A673 (cell line): ENCODE data around the gene MUS81. TPM values are rescaled to one million over a fixed set of nuclear protein-coding genes. Genes with fewer than 3 reads are reported as not detected.
"Not testable (repeated sequence)": the region's sequence is repeated elsewhere in the genome, so short reads cannot be mapped to it uniquely, and the experiment has no call there.

ENCODE experiments used
- BruUV-seq: library from RNA; stranded (reverse); fragments of 400-500 nt; replicated peaks from 2 replicates; lab custom pipeline; 2021; lab: Mats Ljungman, UMichigan
- CTCF ChIA-PET: fragments of 300-600 bp; sonication (Branson Sonifier 250); formaldehyde crosslinking; loops from one replicate; lab custom pipeline; 2022; ENCODE audit warnings: antibody characterized with exemption; lab: Charles Lee
- POLR2A ChIA-PET: fragments of 300-600 bp; sonication (Branson Sonifier 250); formaldehyde crosslinking; loops from one replicate; lab custom pipeline; 2022; ENCODE audit warnings: antibody characterized with exemption; ENCODE audit not compliant: low non-redundant PET; lab: Charles Lee
- DNase-seq: peaks from one replicate; pipeline ENCODE4 v3.0.0-alpha.2; 2015; ENCODE audit warnings: low spot score
- H3K27ac ChIP-seq: fragments of 200-600 bp; sonication (generic); 2 replicates; pipeline ENCODE4 v1.5.1; 2016; ENCODE audit warnings: mixed run types, low read depth, mild to moderate bottlenecking, mixed read lengths, antibody characterized with exemption, low read length; ENCODE audit not compliant: poor library complexity, severe bottlenecking
- H3K27me3 ChIP-seq: fragments of 200-600 bp; sonication (generic); replicated peaks from 2 replicates; pipeline ENCODE4 v1.6.1; 2017; ENCODE audit warnings: mixed run types, low read depth, mild to moderate bottlenecking, mixed read lengths, antibody characterized with exemption, low read length; ENCODE audit not compliant: insufficient read depth, poor library complexity
- H3K36me3 ChIP-seq: fragments of 200-600 bp; sonication (generic); 2 replicates; pipeline ENCODE4 v1.6.1; 2016; ENCODE audit warnings: mixed run types, mild to moderate bottlenecking, mixed read lengths, antibody characterized with exemption, low read length; ENCODE audit not compliant: insufficient read depth, poor library complexity, severe bottlenecking
- H3K4me1 ChIP-seq: fragments of 200-600 bp; sonication (generic); 2 replicates; pipeline ENCODE4 v1.6.1; 2017; ENCODE audit warnings: mixed run types, mild to moderate bottlenecking, mixed read lengths, antibody characterized with exemption, low read length; ENCODE audit not compliant: insufficient read depth, poor library complexity, severe bottlenecking
- H3K4me3 ChIP-seq: fragments of 200-600 bp; sonication (generic); 2 replicates; pipeline ENCODE4 v1.5.1; 2016; ENCODE audit warnings: low read depth, mixed run types, mild to moderate bottlenecking, mixed read lengths, low read length; ENCODE audit not compliant: poor library complexity, severe bottlenecking
- H3K9me3 ChIP-seq: fragments of 200-600 bp; sonication (generic); 2 replicates; pipeline ENCODE4 v1.6.1; 2016; ENCODE audit warnings: mixed run types, low read depth, mild to moderate bottlenecking, mixed read lengths, antibody characterized with exemption, low read length; ENCODE audit not compliant: poor library complexity, severe bottlenecking
- EZH2 ChIP-seq: fragments of 200-600 bp; sonication (generic); IDR thresholded peaks from 2 replicates; pipeline ENCODE4 v1.6.1; 2017; ENCODE audit warnings: borderline replicate concordance, low read depth, mild to moderate bottlenecking, mixed read lengths, antibody characterized with exemption, low read length; ENCODE audit not compliant: poor library complexity, severe bottlenecking
- intact Hi-C: fragments of 100-400 bp; cut with micrococcal nuclease; formaldehyde crosslinking; loops from one replicate; pipeline ENCODE4 v1.10.0; 2022; ENCODE audit not compliant: unreplicated experiment
- total RNA-seq: library from RNA; stranded (reverse); gene quantifications from 2 replicates; pipeline ENCODE4 v1.2.3, GENCODE V29; 2021
- TF ChIP-seq, protein P1 (sequence below): fragments of 300-800, 200-600 bp; sonication (generic); conservative IDR thresholded peaks from 2 replicates; pipeline ENCODE4 v1.5.1; 2017; ENCODE audit warnings: low read depth, mild to moderate bottlenecking, antibody characterized with exemption, low read length, moderate library complexity, mixed read lengths

The MUS81 gene
- total RNA-seq, 1 experiment from 2014 or later = 77.4 TPM

DNA sequence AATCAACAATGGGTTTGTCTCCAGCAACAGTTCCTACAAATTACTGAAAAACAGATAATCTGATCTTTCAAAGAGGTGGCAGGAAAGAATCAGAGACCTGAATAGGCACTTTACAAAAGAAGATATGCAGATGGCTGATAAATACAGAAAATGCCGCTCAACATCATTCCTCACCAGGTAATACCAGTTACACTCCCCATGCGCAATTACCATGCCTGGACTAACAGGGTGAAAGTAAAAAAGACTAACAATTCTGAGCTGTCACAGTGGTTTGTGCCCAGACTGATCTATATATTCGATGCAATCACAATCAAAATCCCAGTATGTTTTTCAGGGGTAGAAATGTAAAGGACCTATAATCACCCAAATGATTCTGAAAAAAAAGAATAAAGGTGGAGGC lies 16.4 kb upstream of the MUS81 start:
- no peak overlapping the region for H3K27ac ChIP-seq
- POLR2A ChIA-PET = no interaction called here
- no peaks in the 10 kb centered on the region for H3K9me3 ChIP-seq
- CTCF ChIA-PET = interaction anchor here (1.0 kb wide), 1 partner anchor 437 kb away, joined by 6 read pairs; no protein-coding TSS in a partner anchor
- H3K4me1 ChIP-seq = no peaks in the 10 kb centered on the region
- DNase-seq = no peak
- no peaks in the 10 kb centered on the region for H3K36me3 ChIP-seq
- no TSS peak for BruUV-seq
- H3K27me3 ChIP-seq = no peaks in the 10 kb centered on the region
- TF ChIP-seq, protein P1, sequence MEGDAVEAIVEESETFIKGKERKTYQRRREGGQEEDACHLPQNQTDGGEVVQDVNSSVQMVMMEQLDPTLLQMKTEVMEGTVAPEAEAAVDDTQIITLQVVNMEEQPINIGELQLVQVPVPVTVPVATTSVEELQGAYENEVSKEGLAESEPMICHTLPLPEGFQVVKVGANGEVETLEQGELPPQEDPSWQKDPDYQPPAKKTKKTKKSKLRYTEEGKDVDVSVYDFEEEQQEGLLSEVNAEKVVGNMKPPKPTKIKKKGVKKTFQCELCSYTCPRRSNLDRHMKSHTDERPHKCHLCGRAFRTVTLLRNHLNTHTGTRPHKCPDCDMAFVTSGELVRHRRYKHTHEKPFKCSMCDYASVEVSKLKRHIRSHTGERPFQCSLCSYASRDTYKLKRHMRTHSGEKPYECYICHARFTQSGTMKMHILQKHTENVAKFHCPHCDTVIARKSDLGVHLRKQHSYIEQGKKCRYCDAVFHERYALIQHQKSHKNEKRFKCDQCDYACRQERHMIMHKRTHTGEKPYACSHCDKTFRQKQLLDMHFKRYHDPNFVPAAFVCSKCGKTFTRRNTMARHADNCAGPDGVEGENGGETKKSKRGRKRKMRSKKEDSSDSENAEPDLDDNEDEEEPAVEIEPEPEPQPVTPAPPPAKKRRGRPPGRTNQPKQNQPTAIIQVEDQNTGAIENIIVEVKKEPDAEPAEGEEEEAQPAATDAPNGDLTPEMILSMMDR = no peak
- TF ChIP-seq EZH2 = no peak
- no peak overlapping the region for H3K4me3 ChIP-seq
- intact Hi-C loops = no loop called here

DNA sequence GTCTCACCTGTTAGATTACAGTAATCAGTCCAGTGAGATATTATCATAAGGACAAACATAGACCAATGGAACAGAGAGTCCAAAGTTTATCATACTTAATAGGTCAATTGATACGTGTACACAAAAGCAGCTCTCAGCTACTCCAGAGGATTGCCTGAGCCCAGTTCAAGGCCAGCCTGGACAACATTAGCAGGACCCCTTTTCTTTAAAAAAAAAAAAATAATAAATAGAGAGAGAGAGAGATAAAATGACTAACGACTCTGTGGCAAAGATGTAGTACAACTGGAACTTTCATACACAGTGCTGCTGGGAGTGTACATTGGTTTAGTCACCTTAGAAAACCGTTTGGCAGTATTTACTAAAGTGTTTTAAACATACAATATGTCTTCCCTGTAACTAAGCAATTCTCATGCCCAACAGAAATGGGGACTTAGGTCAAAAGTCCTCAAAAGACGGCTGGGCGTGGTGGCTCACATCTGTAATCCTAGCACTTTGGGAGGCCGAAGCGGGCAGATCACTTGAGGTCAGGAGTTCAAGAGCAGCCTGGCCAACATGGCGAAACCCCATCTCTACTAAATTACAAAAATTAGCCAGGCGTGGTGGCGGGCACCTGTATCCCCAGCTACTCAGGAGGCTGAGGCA lies 15.9 kb upstream of the MUS81 start:
- no peak for DNase-seq
- TF ChIP-seq, protein P1 = no peak
- TF ChIP-seq EZH2 = no peak
- Histone ChIP-seq H3K27ac (no peak overlapping the region), H3K4me3 (no peak overlapping the region), H3K4me1 (no peaks in the 10 kb centered on the region), H3K9me3 (no peaks in the 10 kb centered on the region), H3K36me3 (no peaks in the 10 kb centered on the region), H3K27me3 (no peaks in the 10 kb centered on the region)
- POLR2A ChIA-PET = no interaction called here
- intact Hi-C loops = no loop called here
- CTCF ChIA-PET = no interaction called here
- BruUV-seq = no TSS peak

DNA sequence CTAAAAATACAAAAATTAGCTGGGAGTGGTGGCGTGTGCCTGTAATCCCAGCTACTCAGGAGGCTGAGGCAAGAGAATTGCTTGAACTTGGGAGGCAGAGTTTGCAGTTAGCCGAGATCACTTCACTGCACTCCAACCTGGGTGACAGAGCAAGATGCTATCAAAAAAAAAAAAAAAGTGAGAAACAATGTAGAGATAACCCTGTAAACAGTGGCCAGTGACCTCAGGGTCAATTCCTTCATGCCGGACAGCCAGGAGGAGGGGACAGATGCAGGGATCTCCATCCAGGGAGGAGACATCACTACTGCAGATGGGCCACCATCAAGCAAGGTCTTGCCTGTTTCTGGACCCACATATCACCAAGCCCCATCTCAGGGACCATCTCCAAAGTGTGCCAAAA lies 12.5 kb upstream of the MUS81 start:
- Histone ChIP-seq H3K9me3 (no peaks in the 10 kb centered on the region), H3K36me3 (peaks cover 17% of the 10 kb centered on the region), H3K27me3 (no peaks in the 10 kb centered on the region), H3K4me1 (no peaks in the 10 kb centered on the region), H3K4me3 (no peak overlapping the region), H3K27ac (no peak overlapping the region)
- DNase-seq = no peak
- BruUV-seq = no TSS peak
- ChIA-PET POLR2A (no interaction called here), CTCF (no interaction called here)
- TF ChIP-seq, protein P1 = no peak
- TF ChIP-seq EZH2 = no peak
- intact Hi-C loops = no loop called here

DNA sequence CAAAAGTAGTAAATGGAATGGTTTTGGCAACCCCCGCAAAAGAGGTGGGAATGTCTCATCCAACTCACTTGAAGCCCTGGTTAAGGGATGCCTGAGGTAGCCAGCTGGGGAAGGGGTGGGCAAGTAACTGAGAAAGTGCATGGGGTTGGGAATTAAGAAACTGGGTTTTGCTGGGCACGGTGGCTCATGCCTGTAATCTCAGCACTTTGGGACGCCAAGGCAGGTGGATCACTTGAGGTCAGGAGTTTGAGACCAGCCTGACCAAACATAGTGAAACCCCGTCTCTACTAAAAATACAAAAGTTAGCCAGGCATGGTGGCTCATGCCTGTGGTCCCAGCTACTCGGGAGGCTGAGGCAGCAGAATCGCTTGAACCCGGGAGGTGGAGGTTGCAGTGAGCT lies 11.5 kb upstream of the MUS81 start:
- POLR2A ChIA-PET, H3K4me1 ChIP-seq, BruUV-seq, H3K9me3 ChIP-seq, intact Hi-C loops, H3K27me3 ChIP-seq, H3K27ac ChIP-seq, CTCF ChIA-PET, DNase-seq, H3K4me3 ChIP-seq: not testable (repeated sequence)
- H3K36me3 ChIP-seq = peaks cover 26% of the 10 kb centered on the region
